Dermis microvascular lymphatic vessel endothelial cell (primary cell): ENCODE data around the gene ZNF263. TPM values are rescaled to one million over a fixed set of nuclear protein-coding genes. Genes with fewer than 3 reads are reported as not detected.
"Not testable (repeated sequence)": the region's sequence is repeated elsewhere in the genome, so short reads cannot be mapped to it uniquely, and the experiment has no call there.

Source experiments
- DNase-seq, 2 donors: peaks; one replicate each; pipeline versions ENCODE4 v3.0.0 to v3.0.0-alpha.2; 2010; ENCODE audit warnings: low read depth in 2 of 2
- total RNA-seq: library from RNA; depleted of rRNA; stranded (reverse); fragments of >200 nt; gene quantifications from 2 replicates; pipeline ENCODE4 v1.2.1, GENCODE V29; 2014

ZNF263 gene
- total RNA-seq, 1 donor from 2014 or later: 31.2 TPM

- DNase-seq: peak; percentile 47 to 55
Measured at GRCh38 chr16:3266873-3267537, 16.3 kb upstream of the ZNF263 start.

- no peak for DNase-seq
Measured at GRCh38 chr16:3268294-3268693, 15.0 kb upstream of the ZNF263 start.

GRCh38 chr16:3270718-3271117, 12.6 kb upstream of the ZNF263 start:
- DNase-seq: not testable (repeated sequence)

GRCh38 chr16:3271281-3271680, 12.0 kb upstream of the ZNF263 start:
- DNase-seq: not testable (repeated sequence)

- DNase-seq: no peak
Measured at GRCh38 chr16:3274490-3274889, 8.8 kb upstream of the ZNF263 start.

GRCh38 chr16:3274947-3275346, 8.3 kb upstream of the ZNF263 start:
- no peak for DNase-seq

GRCh38 chr16:3276679-3277078, 6.6 kb upstream of the ZNF263 start:
- no peak for DNase-seq

- no peak for DNase-seq
Measured at GRCh38 chr16:3281222-3281820, 2.0 kb upstream of the ZNF263 start.

GRCh38 chr16:3282103-3282729, 1.1 kb upstream of the ZNF263 start:
- DNase-seq: peak; percentile 53 to 89

- peak in 1 of 2 donors; percentile 13 for DNase-seq
Measured at GRCh38 chr16:3283543-3284447, 504 bp downstream of the ZNF263 start.

GRCh38 chr16:3285131-3285530, 1.8 kb downstream of the ZNF263 start:
- no peak for DNase-seq

- no peak for DNase-seq
Measured at GRCh38 chr16:3289998-3290673, 6.8 kb downstream of the ZNF263 start.

- no peak for DNase-seq
Measured at GRCh38 chr16:3292604-3293003, 9.3 kb downstream of the ZNF263 start.

GRCh38 chr16:3295209-3295608, 11.9 kb downstream of the ZNF263 start:
- no peak for DNase-seq

GRCh38 chr16:3295783-3296182, 12.5 kb downstream of the ZNF263 start:
- no peak for DNase-seq

- DNase-seq: no peak
Measured at GRCh38 chr16:3304370-3304769, 21.1 kb downstream of the ZNF263 start.

- peak; percentile 72 to 94 for DNase-seq
Measured at GRCh38 chr16:3305109-3306068, 22.1 kb downstream of the ZNF263 start, which contains the start of the genes TIGD7 and ZNF75A. TSS of gene TIGD7 (minus strand) at chr16:3305430. CDS start at chr16:3300614, 4,816 bp downstream. TSS of gene ZNF75A (plus strand) at chr16:3305497. CDS start at chr16:3308429, 2,932 bp downstream.

GRCh38 chr16:3306078-3306477, 22.8 kb downstream of the ZNF263 start:
- DNase-seq: no peak

- DNase-seq: no peak
Measured at GRCh38 chr16:3311496-3311895, 28.2 kb downstream of the ZNF263 start.
